MG63 (cell line): Measurements from ENCODE around the gene EIF3K. TPM values are rescaled to one million over a fixed set of nuclear protein-coding genes. Genes with fewer than 3 reads are reported as not detected.
"Not testable (repeated sequence)": the region's sequence is repeated elsewhere in the genome, so short reads cannot be mapped to it uniquely, and the experiment has no call there.

Source experiments
- DNase-seq: peaks from one replicate; pipeline ENCODE4 v3.0.0-alpha.2; 2020
- H3K27me3 ChIP-seq: fragments of 250-450 bp; sonication (Bioruptor Pico); 2 replicates; pipeline ENCODE4 v1.5.1; 2020; ENCODE audit warnings: mild to moderate bottlenecking, moderate library complexity
- H3K36me3 ChIP-seq: fragments of 250-450 bp; sonication (Bioruptor Pico); 2 replicates; pipeline ENCODE4 v1.5.1; 2020; ENCODE audit warnings: mild to moderate bottlenecking, moderate library complexity
- H3K4me3 ChIP-seq: fragments of 250-450 bp; sonication (Bioruptor Pico); 2 replicates; pipeline ENCODE4 v1.5.1; 2020; ENCODE audit warnings: mild to moderate bottlenecking, moderate library complexity
- H3K9me3 ChIP-seq: fragments of 250-450 bp; sonication (Bioruptor Pico); 2 replicates; pipeline ENCODE4 v1.5.1; 2020; ENCODE audit warnings: mild to moderate bottlenecking, moderate library complexity
- total RNA-seq: library from RNA; depleted of rRNA; stranded (reverse); fragments of >200 nt; shearing (Covaris generic); gene quantifications from 2 replicates; pipeline ENCODE4 v1.2.3, GENCODE V29; 2014; ENCODE audit warnings: low replicate concordance; rRNA removed

The EIF3K gene
- 252 and 669 TPM in 2 replicates for total RNA-seq

GRCh38 chr19:38618590-38619360, at the start of gene EIF3K:
EIF3K (plus strand) TSS chr19:38619188; CDS start chr19:38619269, 81 bp downstream.
- Histone ChIP-seq H3K36me3 (peaks cover 37% of the 10 kb centered on the region), H3K27me3 (no peaks in the 10 kb centered on the region), H3K4me3 (peak within 1 kb of the TSS; percentile 87), H3K9me3 (no peaks in the 10 kb centered on the region)
- DNase-seq: peak; percentile 99

GRCh38 chr19:38569368-38569983, 49.5 kb upstream of the EIF3K start:
- no peak overlapping the region for H3K4me3 ChIP-seq
- no peaks in the 10 kb centered on the region; the same call in 1 of the 2 replicates for H3K27me3 ChIP-seq
- no peaks in the 10 kb centered on the region for H3K36me3 ChIP-seq
- H3K9me3 ChIP-seq: no peaks in the 10 kb centered on the region
- DNase-seq: no peak

DNA sequence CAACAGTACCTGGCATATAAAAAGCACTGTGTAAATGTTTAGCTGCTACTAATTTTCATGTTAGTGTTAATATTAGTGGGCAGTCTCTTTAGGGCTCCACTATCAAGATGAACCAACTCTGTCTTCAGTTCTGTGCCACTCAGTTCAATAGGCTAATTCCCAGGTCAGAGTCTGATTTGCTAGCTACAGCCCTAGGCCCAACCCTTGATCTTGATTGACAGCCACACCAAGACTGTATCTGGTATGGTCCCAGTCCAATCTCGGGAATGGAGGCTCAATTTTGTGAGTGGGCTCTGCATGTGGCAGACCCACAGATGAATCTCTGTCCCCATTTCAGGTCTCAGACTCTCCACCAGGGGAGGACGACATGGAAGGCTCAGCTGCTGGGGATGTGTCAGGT, 47.3 kb upstream of the EIF3K start:
- Histone ChIP-seq H3K36me3 (no peaks in the 10 kb centered on the region), H3K27me3 (no peaks in the 10 kb centered on the region), H3K9me3 (no peaks in the 10 kb centered on the region), H3K4me3 (no peak overlapping the region)
- DNase-seq: no peak

GRCh38 chr19:38577826-38578225, 41.2 kb upstream of the EIF3K start:
- DNase-seq: no peak
- Histone ChIP-seq H3K9me3 (no peaks in the 10 kb centered on the region), H3K4me3 (no peak overlapping the region), H3K36me3 (no peaks in the 10 kb centered on the region), H3K27me3 (no peaks in the 10 kb centered on the region)

DNA sequence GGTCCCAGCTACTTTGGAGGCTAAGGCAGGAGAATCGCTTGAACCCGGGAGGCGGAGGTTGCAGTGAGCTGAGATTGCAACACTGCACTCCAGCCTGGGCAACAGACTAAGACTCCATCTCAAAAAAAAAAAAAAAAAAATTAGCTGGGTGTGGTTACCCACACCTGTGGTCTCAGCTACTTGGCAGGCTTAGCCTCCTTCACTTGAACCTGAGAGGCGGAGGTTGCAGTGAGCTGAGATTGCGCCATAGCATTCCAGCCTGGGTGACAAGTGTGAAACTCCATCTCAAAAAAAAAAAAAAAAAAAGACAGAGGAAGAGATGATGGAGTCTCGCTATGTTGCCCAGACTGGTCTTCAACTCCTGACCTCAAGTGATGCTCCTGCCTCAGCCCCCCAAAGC, 39.7 kb upstream of the EIF3K start:
- DNase-seq: not testable (repeated sequence)

GRCh38 chr19:38580080-38580479, 38.9 kb upstream of the EIF3K start:
- no peak overlapping the region for H3K4me3 ChIP-seq
- H3K27me3 ChIP-seq: no peaks in the 10 kb centered on the region
- DNase-seq: no peak
- H3K36me3 ChIP-seq: no peaks in the 10 kb centered on the region
- H3K9me3 ChIP-seq: no peaks in the 10 kb centered on the region

More for the DNA sequence above, 39.7 kb upstream of the EIF3K start:
- H3K36me3 ChIP-seq, H3K4me3 ChIP-seq, H3K27me3 ChIP-seq, H3K9me3 ChIP-seq: not testable (repeated sequence)

- Histone ChIP-seq H3K9me3 (no peaks in the 10 kb centered on the region), H3K36me3 (no peaks in the 10 kb centered on the region), H3K4me3 (no peak overlapping the region), H3K27me3 (no peaks in the 10 kb centered on the region)
- DNase-seq: no peak
These were observed 35.6 kb upstream of the EIF3K start for GRCh38 chr19:38583219-38583984.

GRCh38 chr19:38583985-38584305, 35.0 kb upstream of the EIF3K start:
- Histone ChIP-seq H3K9me3 (no peaks in the 10 kb centered on the region), H3K4me3 (no peak overlapping the region), H3K36me3 (no peaks in the 10 kb centered on the region), H3K27me3 (no peaks in the 10 kb centered on the region)
- DNase-seq: no peak

DNA sequence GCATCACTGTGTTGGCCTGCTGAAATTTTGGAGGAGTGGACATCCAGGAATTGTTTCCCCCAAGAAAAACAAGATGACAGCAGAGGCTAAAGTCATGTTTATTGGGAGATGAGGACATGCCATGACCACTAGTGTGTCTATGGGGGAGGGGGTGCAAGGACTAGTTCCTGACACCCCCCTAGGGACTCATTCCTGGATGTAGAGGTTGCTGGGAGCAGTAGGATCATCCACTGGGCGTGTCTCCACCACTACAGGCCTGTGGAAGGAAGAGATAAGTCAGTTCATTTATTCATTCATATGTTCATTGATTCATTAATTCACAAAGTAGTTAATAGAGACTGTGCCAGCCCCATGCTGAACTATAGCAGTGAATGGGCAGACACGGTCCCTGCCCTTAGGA, 31.4 kb upstream of the EIF3K start:
- Histone ChIP-seq H3K27me3 (no peaks in the 10 kb centered on the region), H3K36me3 (no peaks in the 10 kb centered on the region), H3K9me3 (no peaks in the 10 kb centered on the region), H3K4me3 (no peak overlapping the region)
- DNase-seq: no peak

- no peak for DNase-seq
- Histone ChIP-seq H3K27me3 (no peaks in the 10 kb centered on the region), H3K4me3 (no peak overlapping the region), H3K36me3 (no peaks in the 10 kb centered on the region), H3K9me3 (no peaks in the 10 kb centered on the region)
These were observed 30.9 kb upstream of the EIF3K start for GRCh38 chr19:38588041-38588440.

DNA sequence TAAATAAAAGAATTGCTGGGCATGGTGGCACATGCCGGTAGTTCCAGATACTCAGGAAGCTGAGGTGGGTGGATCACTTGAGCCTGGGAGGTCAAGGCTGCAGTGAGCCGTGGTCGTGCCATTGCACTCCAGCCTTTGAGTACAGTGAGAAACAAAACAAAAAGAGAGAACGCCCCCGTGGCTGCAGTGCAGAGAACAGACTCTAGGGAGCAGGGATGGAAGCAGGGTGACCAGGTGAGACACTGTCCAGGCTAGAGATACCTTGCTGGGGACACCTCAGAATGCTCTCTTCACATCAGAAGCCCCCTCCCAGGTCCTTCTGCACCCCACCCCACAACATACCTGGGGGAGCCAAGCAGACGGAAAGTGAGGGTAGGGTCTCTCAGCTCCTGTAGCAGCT, 26.0 kb upstream of the EIF3K start:
- H3K9me3 ChIP-seq: no peaks in the 10 kb centered on the region
- H3K36me3 ChIP-seq: no peaks in the 10 kb centered on the region
- no peaks in the 10 kb centered on the region for H3K27me3 ChIP-seq
- no peak for DNase-seq
- H3K4me3 ChIP-seq: no peak overlapping the region

- no peaks in the 10 kb centered on the region for H3K9me3 ChIP-seq
- DNase-seq: no peak
- H3K36me3 ChIP-seq: no peaks in the 10 kb centered on the region
- H3K4me3 ChIP-seq: no peak overlapping the region
- no peaks in the 10 kb centered on the region for H3K27me3 ChIP-seq
These were observed 22.7 kb upstream of the EIF3K start for GRCh38 chr19:38596057-38596981.

DNA sequence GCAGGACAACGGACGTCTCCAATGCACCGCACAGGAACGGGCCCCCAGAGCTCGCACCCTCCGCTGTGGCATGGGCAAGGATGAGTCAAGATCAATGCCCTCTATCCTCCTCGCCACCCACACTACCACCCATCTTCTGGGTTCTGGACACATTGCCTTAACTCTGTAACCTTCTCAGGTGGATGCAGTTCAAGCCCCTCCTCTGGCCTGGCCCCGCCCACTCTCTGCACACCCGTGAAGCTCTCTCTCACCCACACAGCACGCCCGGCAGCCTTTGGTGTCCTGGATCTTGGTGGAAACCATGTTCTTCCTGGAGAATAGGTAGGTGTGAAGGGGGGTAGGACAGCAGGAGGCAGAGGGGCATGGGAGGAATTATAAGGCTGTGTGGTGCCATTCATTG, 21.9 kb upstream of the EIF3K start:
- H3K27me3 ChIP-seq: no peaks in the 10 kb centered on the region
- no peak overlapping the region for H3K4me3 ChIP-seq
- H3K36me3 ChIP-seq: no peaks in the 10 kb centered on the region
- DNase-seq: no peak
- H3K9me3 ChIP-seq: no peaks in the 10 kb centered on the region

- Histone ChIP-seq H3K9me3 (no peaks in the 10 kb centered on the region), H3K36me3 (no peaks in the 10 kb centered on the region), H3K4me3 (no peak overlapping the region), H3K27me3 (no peaks in the 10 kb centered on the region)
- DNase-seq: no peak
These were observed 19.3 kb upstream of the EIF3K start for GRCh38 chr19:38599722-38600121.

- H3K36me3 ChIP-seq, DNase-seq, H3K9me3 ChIP-seq, H3K4me3 ChIP-seq, H3K27me3 ChIP-seq: not testable (repeated sequence)
These were observed 16.1 kb upstream of the EIF3K start for GRCh38 chr19:38602856-38603255.

- H3K27me3 ChIP-seq: no peaks in the 10 kb centered on the region
- H3K36me3 ChIP-seq: no peaks in the 10 kb centered on the region
- no peak for DNase-seq
These were observed 12.9 kb upstream of the EIF3K start for GRCh38 chr19:38606131-38606530.

GRCh38 chr19:38614289-38614688, 4.7 kb upstream of the EIF3K start:
- H3K4me3 ChIP-seq: no peak overlapping the region
- H3K9me3 ChIP-seq: no peaks in the 10 kb centered on the region
- H3K36me3 ChIP-seq: no peaks in the 10 kb centered on the region; the same call in 1 of the 2 replicates
- DNase-seq: no peak
- no peaks in the 10 kb centered on the region for H3K27me3 ChIP-seq

More at GRCh38 chr19:38606131-38606530, 12.9 kb upstream of the EIF3K start:
- no peak overlapping the region for H3K4me3 ChIP-seq
- no peaks in the 10 kb centered on the region for H3K9me3 ChIP-seq
